NCI-H1092 (cell line): Measurements from ENCODE around the gene RIPOR3.
A peak's percentile ranks its signal among the peaks of the same experiment; 100 is the strongest.
"Not testable (repeated sequence)": the region's sequence is repeated elsewhere in the genome, so short reads cannot be mapped to it uniquely, and the experiment has no call there.

Experiments
- DNase-seq: peaks from one replicate; lab custom pipeline; 2025; lab: John Stamatoyannopoulos, UW

Gene RIPOR3

DNA sequence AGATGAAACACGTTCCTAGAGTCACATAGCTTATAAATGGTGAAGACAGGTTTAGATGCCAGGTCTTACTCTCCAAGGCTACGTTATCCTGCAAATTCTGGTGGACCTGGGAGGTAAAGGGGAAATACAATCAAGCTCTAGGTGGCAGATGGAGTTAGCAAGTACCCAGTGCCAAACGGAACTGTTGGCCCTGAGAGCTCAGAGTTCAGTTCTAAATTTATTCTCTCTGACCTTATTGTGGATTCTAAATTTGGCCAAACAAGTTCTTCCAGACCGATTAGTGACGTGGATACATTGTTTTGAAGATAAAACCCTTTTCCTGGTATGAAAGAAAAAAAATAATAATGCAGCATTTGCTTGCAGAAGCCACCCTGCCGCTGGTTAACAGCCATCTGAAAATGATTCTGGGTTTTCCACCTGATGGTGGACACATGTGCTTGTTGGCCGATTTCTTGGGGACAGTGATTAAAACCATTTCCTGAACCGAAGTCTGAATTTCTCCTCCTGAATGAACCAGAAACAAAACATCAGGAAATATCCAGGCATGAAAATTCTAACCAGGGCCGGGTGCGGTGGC lies 32.5 kb downstream of the RIPOR3 start:
- DNase-seq, result no peak

DNA sequence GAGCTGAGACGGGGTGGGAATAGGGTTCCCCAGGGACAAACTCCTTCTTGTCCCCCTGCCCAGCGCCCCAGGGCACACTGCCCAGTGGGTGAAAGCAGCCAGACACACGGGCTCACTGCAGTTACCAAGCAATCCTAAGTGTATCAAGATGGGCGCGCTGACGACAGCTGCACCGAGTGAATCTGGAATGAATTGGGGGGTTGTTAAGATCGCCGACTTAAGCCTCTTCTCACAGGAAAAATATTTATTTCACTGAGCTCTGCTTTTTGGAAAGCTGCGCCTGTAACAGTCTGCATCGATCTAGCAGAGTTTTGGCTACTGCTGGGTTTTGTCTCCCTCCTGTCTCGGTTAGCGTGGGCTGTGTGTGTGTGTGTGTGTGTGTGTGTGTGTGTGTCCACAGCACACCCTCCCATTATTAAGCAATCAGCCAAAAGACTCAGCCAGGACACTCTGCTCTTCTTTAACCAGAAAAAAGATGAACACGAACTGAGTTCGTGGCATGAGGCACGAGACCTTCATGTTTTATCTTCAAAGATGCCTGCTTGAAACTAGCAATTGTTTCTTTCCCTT lies 35.9 kb downstream of the RIPOR3 start:
- DNase-seq, result peak; percentile 27

DNA sequence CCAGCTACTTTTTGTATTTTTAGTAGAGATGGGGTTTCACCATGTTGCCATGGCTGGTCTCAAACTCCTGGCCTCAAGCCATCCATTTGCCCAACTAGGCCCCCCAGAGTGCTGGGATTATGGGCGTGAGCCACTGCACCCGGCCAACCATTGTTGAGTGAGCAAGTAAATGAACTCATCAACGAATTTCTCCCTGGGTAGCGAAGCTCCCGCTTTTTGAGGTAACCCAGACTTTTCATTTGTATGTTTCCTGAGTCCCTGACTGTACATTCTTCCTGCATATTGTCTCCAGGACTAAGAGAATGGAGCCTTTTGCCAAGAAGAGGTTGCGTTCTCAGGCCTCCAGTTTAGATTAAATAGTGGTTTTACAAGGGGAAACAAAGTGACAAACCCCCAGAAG lies 36.4 kb downstream of the RIPOR3 start:
- no peak for DNase-seq

DNA sequence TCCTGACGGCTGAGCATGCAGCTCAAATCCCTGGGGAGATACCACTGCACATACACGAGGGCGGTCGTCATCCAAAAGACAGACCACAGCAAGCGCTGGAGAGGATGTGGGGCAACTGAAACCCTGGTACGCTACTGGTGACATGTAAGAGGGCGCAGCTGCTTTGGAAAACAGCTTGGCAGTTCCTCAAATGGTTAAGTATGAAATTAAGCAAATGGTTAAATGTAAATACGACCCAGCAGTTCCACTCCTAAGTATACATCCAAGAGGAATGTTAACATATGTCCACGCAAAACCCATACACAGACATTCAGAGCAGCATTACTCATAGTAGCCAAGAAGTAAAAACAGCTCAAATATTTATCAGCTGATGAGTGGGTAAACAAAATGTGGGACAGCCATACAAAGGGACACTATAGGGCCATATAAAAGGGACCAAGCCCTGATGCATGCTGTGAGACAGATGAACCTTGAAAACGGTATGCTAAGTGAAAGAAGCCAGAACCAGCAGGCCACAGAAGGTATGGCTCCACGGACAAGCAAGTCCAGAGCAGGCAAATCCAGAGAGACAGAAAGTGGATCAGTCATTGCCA lies 38.5 kb downstream of the RIPOR3 start:
- no peak for DNase-seq

DNA sequence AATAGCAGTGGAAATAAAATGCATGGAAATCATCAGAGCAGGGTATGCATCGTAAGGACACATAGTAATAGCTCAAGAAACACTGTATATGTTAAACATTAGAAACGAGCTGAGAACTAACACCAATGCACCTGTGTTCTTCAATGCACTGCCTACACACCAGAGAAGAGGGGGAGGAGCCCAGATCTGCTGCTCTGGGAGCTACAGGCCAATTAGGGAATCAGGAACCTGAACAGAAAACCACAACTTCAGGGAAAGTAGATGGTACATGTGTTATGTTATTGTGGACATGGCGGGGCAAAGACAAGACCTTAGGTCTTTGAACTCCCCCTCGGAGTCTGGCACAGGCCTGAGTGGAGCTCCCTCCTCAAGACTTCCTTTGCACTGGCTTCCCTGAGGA lies 39.7 kb downstream of the RIPOR3 start:
- DNase-seq, result no peak

DNA sequence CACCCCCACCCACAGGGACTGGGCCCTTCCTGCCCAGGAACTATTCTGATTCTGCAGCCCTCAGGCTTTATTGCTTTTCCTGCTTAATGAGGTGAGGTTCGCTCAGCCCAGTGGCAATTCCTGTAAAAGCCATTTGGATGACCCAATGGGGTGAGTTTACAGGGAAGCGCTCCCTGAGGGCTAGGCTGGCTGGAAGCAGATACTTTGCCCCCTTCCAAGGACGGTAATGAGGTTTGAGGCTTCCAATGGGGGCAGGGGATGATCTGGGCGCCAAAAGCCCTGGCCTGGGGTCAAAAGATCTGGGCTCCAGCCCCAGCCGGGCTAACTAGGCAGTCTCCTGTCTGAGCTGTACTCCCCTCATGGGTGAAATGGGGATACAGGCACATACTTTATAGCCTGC lies 41.8 kb downstream of the RIPOR3 start:
- no peak for DNase-seq

DNA sequence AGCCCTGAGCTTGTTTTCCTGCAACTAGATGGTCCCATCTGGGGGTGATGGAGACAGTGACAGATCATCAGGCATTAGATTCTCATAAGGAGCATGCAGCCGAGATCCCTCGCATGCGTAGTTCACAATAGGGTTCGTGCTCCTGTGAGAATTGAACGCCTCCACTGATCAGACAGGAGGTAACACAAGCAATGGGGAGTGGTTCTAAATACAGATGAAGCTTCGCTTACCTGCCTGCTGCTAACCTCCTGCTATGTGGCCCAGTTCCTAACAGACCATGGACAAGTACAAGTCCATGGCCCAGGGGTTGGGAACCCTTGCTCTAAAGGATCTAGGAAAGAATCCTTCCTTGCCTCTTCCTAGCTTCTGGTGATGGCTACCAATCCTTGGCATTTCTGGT lies 42.7 kb downstream of the RIPOR3 start:
- DNase-seq, result no peak

DNA sequence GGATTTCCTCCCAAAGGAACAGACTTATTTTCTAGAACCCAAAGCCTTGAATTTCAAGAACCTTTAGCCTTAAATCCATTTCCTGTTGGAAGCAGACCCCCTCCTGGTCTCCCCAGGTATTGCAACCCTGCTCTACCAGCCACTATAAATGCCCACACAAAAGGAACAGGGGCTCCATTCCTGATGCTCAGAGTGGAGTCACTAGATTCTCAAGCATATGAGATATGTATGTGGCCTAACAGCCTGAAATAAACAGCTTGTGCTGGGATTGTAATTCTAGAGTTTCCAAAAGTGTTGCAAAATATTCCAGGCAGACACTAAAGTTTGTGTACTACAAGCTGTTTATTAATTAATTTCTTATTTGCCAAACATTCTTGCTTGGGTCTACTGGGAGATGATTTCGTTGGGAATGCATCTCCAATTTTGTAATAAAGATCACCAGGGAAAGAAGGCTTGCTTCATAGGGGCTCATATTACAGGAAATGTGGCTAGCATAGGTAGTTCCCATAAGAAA lies 44.8 kb downstream of the RIPOR3 start:
- no peak for DNase-seq

DNA sequence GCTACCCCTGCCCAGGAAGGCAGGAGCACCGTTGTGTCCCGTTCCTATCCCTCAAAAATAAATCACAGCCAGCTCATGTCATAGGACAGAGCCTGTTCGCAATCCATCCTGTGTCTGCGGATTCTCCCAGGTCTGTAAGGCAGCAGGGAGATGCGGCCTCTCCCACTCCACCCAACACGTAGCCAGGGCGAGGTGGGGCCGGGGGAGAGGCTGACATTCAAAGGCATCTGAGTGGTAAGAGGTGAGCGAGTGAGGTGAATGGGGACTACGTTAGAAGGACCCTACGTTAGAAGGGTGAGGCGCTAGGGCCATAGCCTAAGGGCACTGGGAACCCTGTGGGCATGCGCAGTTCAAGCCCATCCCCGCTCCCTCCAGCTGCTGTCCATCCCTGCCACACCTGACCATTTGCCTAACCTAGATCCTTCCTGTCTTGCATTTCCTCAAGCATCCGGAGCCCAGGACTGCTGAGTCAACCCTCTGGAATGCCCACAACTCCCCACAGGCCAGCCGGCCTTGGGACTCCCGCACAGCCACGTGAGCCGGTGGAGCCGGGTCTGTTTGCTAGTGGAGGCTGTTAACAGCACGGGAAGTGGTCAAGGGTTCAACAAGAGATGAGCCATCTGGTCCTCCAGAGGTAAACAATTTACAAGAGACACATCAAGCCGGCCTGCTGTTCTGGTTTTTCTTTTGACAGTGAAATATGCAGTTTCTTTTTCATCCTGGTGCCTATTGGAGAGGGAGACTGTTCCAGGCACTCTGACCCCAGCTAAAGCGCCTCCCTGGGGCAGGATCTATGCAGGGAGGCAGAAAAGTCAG lies 45.9 kb downstream of the RIPOR3 start:
- no peak for DNase-seq

DNA sequence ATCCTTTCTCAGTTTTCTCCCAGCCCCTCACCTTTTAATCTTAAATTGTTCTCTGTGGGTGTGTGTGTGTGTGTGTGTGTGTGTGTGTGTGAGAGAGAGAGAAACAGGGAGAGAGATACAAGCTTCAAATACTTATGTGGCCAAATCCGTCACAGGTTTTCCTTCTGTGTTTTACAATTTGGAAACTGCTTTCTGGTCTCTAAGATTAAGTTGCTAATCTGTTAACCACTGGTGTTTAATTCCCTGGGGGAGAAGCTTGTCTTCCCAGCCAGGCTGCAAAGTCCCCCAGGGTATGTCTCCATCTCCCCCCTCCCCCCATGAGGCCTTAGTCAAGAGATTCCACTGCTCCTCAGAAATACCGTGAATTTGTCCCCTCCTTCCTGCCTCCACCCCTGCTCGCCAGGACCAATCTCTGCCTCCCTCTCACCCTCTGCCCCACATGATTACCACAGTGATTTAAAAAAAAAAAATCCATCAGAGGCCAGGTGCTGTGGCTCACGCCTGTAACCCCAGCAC lies 49.0 kb downstream of the RIPOR3 start:
- no peak for DNase-seq

DNA sequence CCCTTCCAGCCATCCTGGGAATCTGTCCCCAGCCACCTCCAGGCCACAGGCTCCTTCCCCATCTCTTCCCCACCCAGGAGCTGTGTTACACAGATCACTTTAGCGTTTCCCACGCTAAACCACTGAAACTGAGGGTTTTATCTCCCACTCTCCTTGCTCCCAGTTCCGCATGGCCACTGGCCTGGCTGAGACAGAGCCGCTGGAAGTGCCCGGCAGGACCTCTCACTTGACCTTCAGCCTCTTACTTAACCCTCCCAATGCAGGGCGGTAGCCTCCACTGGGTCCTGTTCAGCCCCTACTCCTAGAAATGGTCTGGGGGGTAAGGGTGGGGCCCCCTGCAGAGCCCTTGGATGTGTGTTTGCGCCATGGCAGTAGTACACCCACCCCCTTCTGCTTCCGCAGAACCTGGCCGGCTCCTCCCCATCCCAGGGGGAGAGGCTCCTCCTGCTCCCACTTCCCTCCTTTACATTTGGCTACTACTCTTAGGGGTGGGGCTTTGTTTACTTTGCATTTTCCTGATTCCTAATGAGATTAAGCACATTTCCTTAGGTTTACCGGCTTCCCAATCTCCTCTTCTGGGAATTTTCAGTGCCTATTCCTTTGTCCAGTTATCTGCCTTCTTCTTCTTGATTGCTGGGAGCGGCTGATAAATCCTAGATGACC lies 49.6 kb downstream of the RIPOR3 start:
- DNase-seq, result not testable (repeated sequence)

DNA sequence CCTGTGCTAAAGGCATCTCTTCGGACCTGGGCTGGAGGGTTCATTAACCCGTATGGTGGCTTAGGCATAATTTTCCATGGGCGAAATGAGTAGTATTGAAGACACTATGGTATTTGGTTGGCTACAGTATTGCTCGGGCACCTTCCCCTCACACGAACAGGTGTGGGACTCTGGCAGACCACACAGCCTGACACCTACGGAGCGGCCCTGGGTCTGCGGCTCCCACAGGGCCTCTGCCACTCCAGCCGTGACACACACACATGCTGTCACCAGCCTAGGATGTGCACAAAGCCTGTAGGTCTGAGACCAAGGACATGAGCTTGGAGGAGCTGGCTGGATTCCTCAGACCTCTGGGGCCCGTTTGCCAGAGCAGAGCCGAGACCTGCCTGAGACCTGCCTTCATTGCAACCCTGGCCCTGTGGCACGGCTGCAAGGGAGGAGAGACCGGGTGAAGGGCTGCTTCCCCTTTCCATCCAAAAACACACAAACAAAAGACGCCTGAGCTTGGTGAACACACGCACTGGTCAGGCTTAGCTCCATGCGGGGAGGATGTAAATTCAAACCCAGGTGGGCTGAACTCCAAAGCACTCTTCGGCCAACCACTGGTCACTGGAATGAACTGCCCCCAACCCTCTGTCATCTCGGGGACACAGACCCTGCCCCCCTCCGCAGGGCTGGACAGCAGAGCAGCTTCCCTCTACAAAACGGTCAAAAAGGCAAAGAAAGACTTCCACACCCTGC lies 51.2 kb downstream of the RIPOR3 start:
- not testable (repeated sequence) for DNase-seq

DNA sequence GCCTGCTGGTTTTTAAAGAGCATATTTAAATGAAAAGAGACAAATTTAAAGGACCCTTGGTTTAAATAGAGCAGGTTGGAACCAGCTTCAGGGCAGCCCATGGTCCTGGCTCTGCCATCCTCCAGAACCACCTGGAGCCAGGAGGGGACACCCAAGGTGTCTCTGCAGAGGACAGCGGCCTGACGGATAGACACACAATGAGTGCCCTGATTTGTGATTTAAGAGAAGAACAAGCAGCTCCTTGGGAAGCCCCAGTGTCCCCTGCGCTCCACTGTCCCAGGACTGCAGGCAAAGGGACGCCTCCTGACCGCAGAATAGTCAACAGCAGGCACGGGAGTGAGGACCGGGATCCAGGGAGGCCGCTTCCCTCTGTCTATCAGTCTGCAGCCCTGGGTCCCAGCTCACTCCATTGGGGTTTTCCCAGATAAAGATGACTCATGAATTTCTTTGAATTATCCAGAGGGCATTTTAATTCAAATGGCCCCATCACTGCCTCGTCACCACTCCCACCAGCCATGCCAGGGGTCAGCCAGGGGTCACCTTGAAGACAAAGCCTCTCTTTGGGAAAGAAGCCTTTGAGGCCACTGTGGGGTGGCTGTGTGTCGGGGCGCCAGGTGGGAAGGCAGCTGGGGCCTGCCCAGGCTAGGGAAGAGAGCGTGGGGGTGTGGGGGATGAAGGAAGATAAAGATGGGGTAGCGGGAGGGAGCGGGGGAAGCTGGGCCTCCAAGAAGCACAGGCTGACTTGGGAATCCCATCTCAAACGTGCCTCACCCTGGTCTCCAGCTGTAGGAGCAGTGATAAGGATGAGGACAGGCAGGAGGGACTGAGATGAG lies 53.1 kb downstream of the RIPOR3 start:
- DNase-seq, result not testable (repeated sequence)

DNA sequence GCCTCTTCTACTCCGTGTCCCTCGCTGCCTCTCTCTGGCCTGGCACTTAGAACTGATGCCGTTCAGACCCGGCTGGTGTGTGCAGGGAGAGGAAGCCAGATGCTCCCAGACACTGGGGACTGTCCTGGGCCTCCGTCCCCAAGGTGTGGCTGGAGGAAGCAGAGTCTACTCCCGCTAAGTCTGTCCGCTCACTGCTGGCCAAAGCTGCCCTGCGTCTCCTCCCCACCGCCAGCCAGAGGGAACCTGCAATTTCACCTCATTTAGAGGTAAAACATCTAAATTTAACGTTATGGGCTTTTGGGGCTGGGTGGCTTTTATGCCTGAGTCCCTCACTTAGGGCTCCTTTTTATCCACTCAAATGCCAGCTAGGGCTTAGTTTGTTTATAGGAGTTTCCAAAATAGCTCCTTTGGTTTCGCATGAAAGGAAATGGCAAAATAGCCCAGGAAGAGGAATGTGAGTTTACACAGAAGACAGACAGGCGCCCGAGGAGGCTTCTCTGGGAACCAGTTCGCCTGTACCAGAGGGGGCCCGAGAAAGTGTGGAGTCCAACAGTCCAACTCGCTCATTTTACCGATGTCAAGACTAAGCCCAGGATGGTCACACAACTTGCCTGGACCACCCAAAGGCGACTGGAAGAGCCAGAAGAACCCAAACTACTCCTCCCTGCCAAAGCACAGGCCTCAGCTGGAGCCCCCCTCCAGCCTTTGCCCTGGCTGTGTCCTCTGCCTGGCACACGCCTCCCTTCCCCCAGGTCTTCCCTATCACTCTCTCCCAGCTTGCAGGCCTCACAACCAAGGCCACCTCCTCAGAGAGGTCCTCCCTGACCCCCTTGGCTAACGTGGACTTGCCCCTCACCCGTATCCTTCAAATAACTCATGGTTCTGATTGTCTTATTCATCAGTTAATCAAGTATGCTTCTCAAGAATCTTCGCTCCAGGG lies 54.5 kb downstream of the RIPOR3 start:
- DNase-seq, result no peak

DNA sequence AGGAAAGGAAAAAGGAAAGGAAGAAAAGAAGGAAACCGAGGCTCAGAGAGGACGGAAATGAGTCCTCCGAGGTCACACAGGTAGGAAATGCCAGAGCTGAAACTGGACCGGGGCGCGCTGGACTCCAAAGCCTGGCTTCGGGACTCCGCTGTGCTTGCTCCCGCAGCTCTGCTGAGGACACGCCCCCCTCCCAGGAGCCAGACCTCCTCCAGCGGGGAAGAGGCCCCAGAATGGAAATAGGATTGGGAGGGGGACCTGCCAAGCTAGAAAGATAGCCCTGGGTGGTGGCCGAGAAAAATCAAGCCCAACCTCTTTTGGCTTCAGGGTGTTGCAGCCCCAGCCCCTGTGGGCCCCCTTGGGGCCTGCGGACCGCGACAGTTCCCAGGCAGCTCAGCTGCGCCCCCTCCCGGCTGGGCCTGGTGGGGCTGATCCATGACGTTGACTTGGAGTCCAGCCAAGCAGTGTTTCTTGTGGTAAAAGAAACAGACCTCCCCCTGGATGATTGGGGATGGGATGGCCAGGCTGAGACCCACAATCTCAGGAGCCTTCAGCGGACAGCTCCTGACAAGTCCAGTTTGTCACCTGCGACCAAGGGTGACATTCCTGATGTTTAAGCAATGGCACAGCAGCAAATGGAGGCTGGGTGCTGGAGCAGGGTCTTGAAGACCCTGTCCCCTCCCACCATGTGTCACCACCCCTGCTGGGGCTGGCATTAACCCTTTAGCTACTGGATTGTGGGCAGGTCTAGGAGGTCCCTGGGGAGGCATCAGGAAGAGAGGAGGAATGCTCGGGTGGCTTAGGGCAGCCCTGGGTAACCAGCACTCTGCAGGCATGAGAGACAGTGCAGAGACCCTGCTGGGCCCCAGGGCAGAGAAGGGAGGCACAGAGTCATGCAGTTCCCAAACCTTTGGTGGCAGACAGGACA lies 55.4 kb downstream of the RIPOR3 start:
- no peak for DNase-seq

DNA sequence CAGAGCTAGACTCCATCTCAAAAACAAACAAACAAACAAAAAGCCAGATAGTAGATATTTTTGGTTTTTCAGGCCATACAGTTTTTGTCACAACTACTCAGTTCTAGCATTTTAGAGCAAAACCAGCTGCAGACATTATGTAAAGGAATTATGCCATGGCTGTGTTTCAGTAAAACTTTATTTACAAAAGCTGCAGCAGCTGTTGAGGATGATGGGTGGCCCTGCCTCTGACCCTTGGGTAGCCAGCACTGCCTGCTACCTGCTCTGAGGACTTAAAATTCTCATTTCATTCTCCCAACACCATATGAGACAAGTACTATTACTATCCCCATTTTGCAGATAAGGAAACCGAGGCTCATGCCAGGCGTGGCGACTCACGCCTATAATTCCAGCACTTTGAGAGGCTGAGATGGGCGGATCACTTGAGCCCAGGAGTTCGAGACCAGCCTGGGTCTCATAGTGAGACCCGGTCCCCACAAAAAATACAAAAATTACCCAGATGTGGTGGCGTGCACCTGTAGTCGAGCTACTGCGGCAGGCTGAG lies 56.3 kb downstream of the RIPOR3 start:
- DNase-seq, result no peak

DNA sequence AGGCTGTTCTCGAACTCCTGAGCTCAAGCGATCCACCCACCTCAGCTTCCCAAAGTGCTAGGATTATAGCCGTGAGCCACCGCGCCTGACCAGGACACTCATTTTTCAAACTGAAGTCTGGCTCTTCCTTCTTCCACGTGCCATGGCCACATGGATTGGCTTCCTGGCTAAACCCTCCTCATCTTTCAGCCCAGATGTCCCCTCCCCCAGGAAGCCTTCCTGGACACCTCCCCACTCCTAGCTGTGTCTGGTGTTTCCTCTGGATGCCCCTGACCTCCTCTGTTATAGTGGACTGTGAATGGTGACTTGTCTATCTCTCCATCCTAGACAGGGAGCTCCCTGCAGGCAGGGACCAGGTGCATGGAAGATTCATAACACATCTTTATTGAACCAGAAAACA lies 57.2 kb downstream of the RIPOR3 start:
- no peak for DNase-seq

DNA sequence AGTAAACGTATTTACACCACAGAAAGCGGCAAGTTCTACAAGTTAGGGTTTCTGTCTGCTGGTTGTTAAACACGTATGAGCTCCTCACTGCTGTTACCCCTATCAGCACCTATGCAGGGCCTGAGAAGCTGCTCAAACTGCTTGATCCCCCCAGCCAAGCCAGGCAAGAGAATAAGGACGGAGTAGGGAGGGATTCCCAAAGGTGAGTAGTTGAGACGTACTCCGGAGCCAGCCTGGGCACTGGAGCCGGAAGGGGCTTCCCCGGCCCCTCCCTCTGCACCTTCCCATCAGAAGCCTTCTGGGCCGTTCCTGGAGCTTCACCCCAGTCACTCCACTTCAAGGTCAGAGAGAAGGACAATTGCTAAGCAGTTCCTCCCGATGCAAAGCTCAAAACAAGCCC lies 58.0 kb downstream of the RIPOR3 start:
- no peak for DNase-seq
